HepG2 (cell line): ENCODE results near the gene ARL6IP4.

Experiments used
- ADNP ChIP-seq: sonication (generic); formaldehyde crosslinking; IDR thresholded peaks from 2 replicates; pipeline ENCODE4 v1.4.0; 2020; ENCODE audit warnings: missing genetic modification reagents
- KLF16 ChIP-seq, 2 experiments: sonication (generic) in 1 of 2; formaldehyde crosslinking in 1 of 2; IDR thresholded peaks; 2 replicates each; pipeline versions ENCODE4 v1.6.1 to v1.8.0; 2016 to 2023; ENCODE audit warnings: missing genetic modification reagents in 2 of 2, missing compliant biosample characterization in 1 of 2
- MBNL3 ChIP-seq: fragments of 250-450 bp; sonication (Bioruptor Pico); conservative IDR thresholded peaks from 2 replicates; pipeline ENCODE4 v1.8.0; 2022; ENCODE audit warnings: mild to moderate bottlenecking, inconsistent platforms
- MTF1 ChIP-seq: sonication (generic); formaldehyde crosslinking; IDR thresholded peaks from 2 replicates; pipeline ENCODE4 v1.5.0; 2020; ENCODE audit warnings: missing genetic modification reagents
- POLR2A ChIP-seq, 2 experiments: IDR thresholded peaks; 2 replicates each; pipeline ENCODE4 v1.6.1; 2011; ENCODE audit warnings: low read depth in 2 of 2, low read length in 2 of 2, mild to moderate bottlenecking in 1 of 2, moderate library complexity in 1 of 2; ENCODE audit not compliant: insufficient read depth in 1 of 2
- TCF7 ChIP-seq: sonication (generic); IDR thresholded peaks from 2 replicates; pipeline ENCODE4 v1.6.1; 2016; ENCODE audit warnings: antibody characterized with exemption, low read depth
- ZFP37 ChIP-seq: sonication (generic); formaldehyde crosslinking; IDR thresholded peaks from 2 replicates; pipeline ENCODE4 v1.4.0; 2020; ENCODE audit warnings: missing genetic modification reagents, borderline replicate concordance
- ZNF609 ChIP-seq: sonication (generic); formaldehyde crosslinking; IDR thresholded peaks from 2 replicates; pipeline ENCODE4 v1.4.0; 2020; ENCODE audit warnings: mild to moderate bottlenecking, missing genetic modification reagents, borderline replicate concordance
- ZNF878 ChIP-seq: sonication (generic); formaldehyde crosslinking; IDR thresholded peaks from 2 replicates; pipeline ENCODE4 v1.8.1; 2023; ENCODE audit warnings: mild to moderate bottlenecking, missing genetic modification reagents, moderate library complexity
- ZSCAN30 ChIP-seq: sonication (generic); formaldehyde crosslinking; IDR thresholded peaks from 2 replicates; pipeline ENCODE4 v1.5.0; 2020; ENCODE audit warnings: mild to moderate bottlenecking, missing genetic modification reagents
- TF ChIP-seq, protein P1 (sequence below): sonication (generic); formaldehyde crosslinking; IDR thresholded peaks from 2 replicates; pipeline ENCODE4 v1.5.0; 2020; ENCODE audit warnings: mild to moderate bottlenecking, missing genetic modification reagents, moderate library complexity

DNA sequence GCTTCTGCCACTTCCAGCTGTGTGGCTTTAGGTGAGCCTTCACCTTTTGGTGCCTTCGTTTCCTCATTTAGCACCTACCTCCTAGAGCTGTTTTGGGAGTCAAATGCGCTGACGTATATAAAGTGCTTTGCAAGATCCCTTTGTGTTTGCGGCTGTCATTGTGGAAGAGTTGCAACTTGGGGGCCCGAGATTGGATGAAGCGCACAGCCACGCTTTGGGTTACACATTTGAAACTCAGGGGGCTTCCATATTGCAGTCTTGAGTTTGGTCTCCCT lies 636 bp upstream of the ARL6IP4 start:
- TF ChIP-seq, protein P1, sequence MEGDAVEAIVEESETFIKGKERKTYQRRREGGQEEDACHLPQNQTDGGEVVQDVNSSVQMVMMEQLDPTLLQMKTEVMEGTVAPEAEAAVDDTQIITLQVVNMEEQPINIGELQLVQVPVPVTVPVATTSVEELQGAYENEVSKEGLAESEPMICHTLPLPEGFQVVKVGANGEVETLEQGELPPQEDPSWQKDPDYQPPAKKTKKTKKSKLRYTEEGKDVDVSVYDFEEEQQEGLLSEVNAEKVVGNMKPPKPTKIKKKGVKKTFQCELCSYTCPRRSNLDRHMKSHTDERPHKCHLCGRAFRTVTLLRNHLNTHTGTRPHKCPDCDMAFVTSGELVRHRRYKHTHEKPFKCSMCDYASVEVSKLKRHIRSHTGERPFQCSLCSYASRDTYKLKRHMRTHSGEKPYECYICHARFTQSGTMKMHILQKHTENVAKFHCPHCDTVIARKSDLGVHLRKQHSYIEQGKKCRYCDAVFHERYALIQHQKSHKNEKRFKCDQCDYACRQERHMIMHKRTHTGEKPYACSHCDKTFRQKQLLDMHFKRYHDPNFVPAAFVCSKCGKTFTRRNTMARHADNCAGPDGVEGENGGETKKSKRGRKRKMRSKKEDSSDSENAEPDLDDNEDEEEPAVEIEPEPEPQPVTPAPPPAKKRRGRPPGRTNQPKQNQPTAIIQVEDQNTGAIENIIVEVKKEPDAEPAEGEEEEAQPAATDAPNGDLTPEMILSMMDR, result no peak
- TF ChIP-seq KLF16 (CRISPR knock-in tag; IDR thresholded peaks at IDR 0.05) (no peak), TCF7 (no peak), ZNF878 (CRISPR knock-in tag) (no peak), ADNP (CRISPR knock-in tag) (no peak), POLR2A (IDR thresholded peaks at IDR 0.05; ENCODE audit: insufficient read depth in 1 of 2, low read depth in 2 of 2, low read length in 2 of 2) (no peak), MTF1 (CRISPR knock-in tag) (no peak), ZFP37 (no peak), MBNL3 (CRISPR knock-in tag) (no peak), ZSCAN30 (CRISPR knock-in tag) (no peak), ZNF609 (CRISPR knock-in tag) (no peak)
